H1 (cell line): ENCODE results near the gene PRR33. TPM values are rescaled to one million over a fixed set of nuclear protein-coding genes. Genes with fewer than 3 reads are reported as not detected.

Source experiments
- CTCF ChIA-PET: fragments of 300-600 bp; sonication (Branson Sonifier 250); formaldehyde crosslinking; loops from one replicate; lab custom pipeline; 2021; ENCODE audit not compliant: partially characterized antibody; lab: Charles Lee
- POLR2A ChIA-PET: fragments of 300-600 bp; sonication (Branson Sonifier 250); formaldehyde crosslinking; loops from one replicate; lab custom pipeline; 2021; ENCODE audit warnings: inconsistent platforms; ENCODE audit not compliant: partially characterized antibody; lab: Charles Lee
- DNase-seq, 2 experiments: peaks; one replicate each; pipeline versions ENCODE4 v3.0.0 to v3.0.0-alpha.2; 2010 to 2022; ENCODE audit warnings: low spot score in 2 of 2, low read depth in 1 of 2, mixed read lengths in 1 of 2
- FAIRE-seq: peaks from 2 replicates; lab custom pipeline; 2011; peaks lifted over from hg19 to GRCh38; lab: Jason Lieb, UNC
- H2AFZ ChIP-seq: 2 replicates; pipeline ENCODE4 v1.8.1; 2012; ENCODE audit warnings: low read length, inconsistent platforms
- H2AK5ac ChIP-seq: 2 replicates; pipeline ENCODE4 v1.6.1; 2013; ENCODE audit warnings: low read depth, low read length
- H2BK120ac ChIP-seq: replicated peaks from 2 replicates; pipeline ENCODE3; 2013; ENCODE audit warnings: low read depth, low read length, inconsistent platforms
- H2BK12ac ChIP-seq: 2 replicates; pipeline ENCODE4 v1.6.1; 2013; ENCODE audit warnings: low read depth, low read length
- H2BK15ac ChIP-seq: 2 replicates; pipeline ENCODE4 v1.6.1; 2013; ENCODE audit warnings: low read length
- H2BK20ac ChIP-seq: 2 replicates; pipeline ENCODE4 v1.6.1; 2013; ENCODE audit warnings: low read length
- H2BK5ac ChIP-seq: 2 replicates; pipeline ENCODE4 v1.6.1; 2013; ENCODE audit warnings: low read depth, low read length
- H3K14ac ChIP-seq: 2 replicates; pipeline ENCODE4 v1.6.1; 2013; ENCODE audit warnings: inconsistent platforms; ENCODE audit not compliant: insufficient read length
- H3K18ac ChIP-seq: 2 replicates; pipeline ENCODE4 v1.6.1; 2013; ENCODE audit warnings: low read length; ENCODE audit errors: extremely low read depth
- H3K23ac ChIP-seq: 2 replicates; pipeline ENCODE4 v1.6.1; 2013; ENCODE audit warnings: inconsistent platforms; ENCODE audit not compliant: insufficient read length
- H3K23me2 ChIP-seq: 2 replicates; pipeline ENCODE4 v1.6.1; 2013; ENCODE audit warnings: low read depth, low read length
- H3K27ac ChIP-seq: 2 replicates; pipeline ENCODE4 v1.6.1; 2011; ENCODE audit warnings: low read depth, low read length, inconsistent platforms
- H3K27me3 ChIP-seq, 4 experiments: replicated peaks in 1 of 4; 1 replicate in 1 of 4; 2 replicates in 3 of 4; pipeline versions ENCODE4 v1.6.1 to v1.8.1; 2011 to 2013; ENCODE audit warnings: low read length in 3 of 4, mild to moderate bottlenecking in 3 of 4, inconsistent platforms in 2 of 4, mixed read lengths in 2 of 4, moderate library complexity in 1 of 4; ENCODE audit not compliant: control insufficient read depth in 3 of 4, insufficient read depth in 3 of 4; ENCODE audit errors: extremely low read depth in 1 of 4
- H3K36me3 ChIP-seq, 4 experiments: 2 replicates each; pipeline versions ENCODE4 v1.6.1 to v1.8.1; 2011 to 2013; ENCODE audit warnings: mild to moderate bottlenecking in 4 of 4, low read length in 3 of 4, moderate library complexity in 2 of 4, control low read depth in 1 of 4, inconsistent platforms in 1 of 4; ENCODE audit not compliant: insufficient read depth in 4 of 4, control insufficient read depth in 2 of 4
- H3K4ac ChIP-seq: replicated peaks from 2 replicates; pipeline ENCODE3; 2013; ENCODE audit warnings: low read length, low read depth, mixed read lengths, inconsistent platforms; ENCODE audit not compliant: insufficient read length
- H3K4me1 ChIP-seq, 4 experiments: replicated peaks in 1 of 4; 1 replicate in 1 of 4; 2 replicates in 3 of 4; pipeline versions ENCODE4 v1.6.1 to v1.8.1; 2011 to 2013; ENCODE audit warnings: low read length in 3 of 4, inconsistent platforms in 2 of 4, mixed read lengths in 1 of 4; ENCODE audit not compliant: insufficient read depth in 4 of 4, control insufficient read depth in 3 of 4
- H3K4me2 ChIP-seq, 2 experiments: 2 replicates each; pipeline versions ENCODE4 v1.6.1 to v1.8.1; 2011 to 2013; ENCODE audit warnings: low read depth in 2 of 2, low read length in 2 of 2, control low read depth in 1 of 2, inconsistent platforms in 1 of 2, mild to moderate bottlenecking in 1 of 2; ENCODE audit not compliant: insufficient read depth in 1 of 2
- H3K4me3 ChIP-seq, 4 experiments: fragments of 200-600, 300-600 bp in 1 of 4; sonication (generic), shearing (Covaris generic), sonication (Bioruptor Twin) in 1 of 4; 2 replicates each; pipeline versions ENCODE4 v1.5.1 to v1.8.1; 2011 to 2016; ENCODE audit warnings: low read length in 4 of 4, low read depth in 3 of 4, control low read depth in 2 of 4, inconsistent platforms in 2 of 4, mild to moderate bottlenecking in 2 of 4, mixed read lengths in 1 of 4, moderate library complexity in 1 of 4; ENCODE audit not compliant: insufficient read depth in 2 of 4; ENCODE audit errors: extremely low read depth in 1 of 4
- H3K56ac ChIP-seq: replicated peaks from 2 replicates; pipeline ENCODE3; 2013; ENCODE audit warnings: low read depth, mild to moderate bottlenecking, mixed read lengths, low read length, inconsistent platforms; ENCODE audit not compliant: insufficient read length
- H3K79me1 ChIP-seq: 2 replicates; pipeline ENCODE4 v1.6.1; 2013; ENCODE audit warnings: low read depth, low read length, control low read depth
- H3K79me2 ChIP-seq, 2 experiments: 2 replicates each; pipeline versions ENCODE4 v1.6.1 to v1.8.1; 2012 to 2013; ENCODE audit warnings: low read length in 2 of 2, mild to moderate bottlenecking in 2 of 2, inconsistent platforms in 1 of 2; ENCODE audit not compliant: insufficient read depth in 2 of 2, control insufficient read depth in 1 of 2
- H3K9ac ChIP-seq, 4 experiments: replicated peaks in 1 of 4; 1 replicate in 1 of 4; 2 replicates in 3 of 4; pipeline versions ENCODE4 v1.6.1 to v1.8.1; 2011 to 2013; ENCODE audit warnings: low read depth in 3 of 4, low read length in 3 of 4, control low read depth in 2 of 4, mild to moderate bottlenecking in 2 of 4, moderate library complexity in 2 of 4, inconsistent platforms in 1 of 4; ENCODE audit errors: extremely low read depth in 1 of 4
- H3K9me3 ChIP-seq, 2 experiments: 2 replicates each; pipeline versions ENCODE4 v1.6.1 to v1.8.1; 2012 to 2013; ENCODE audit warnings: mild to moderate bottlenecking in 2 of 2, moderate library complexity in 2 of 2, control low read depth in 1 of 2, inconsistent platforms in 1 of 2, low read depth in 1 of 2, low read length in 1 of 2, mixed read lengths in 1 of 2; ENCODE audit not compliant: insufficient read depth in 2 of 2
- H4K20me1 ChIP-seq, 2 experiments: replicated peaks in 1 of 2; 2 replicates each; pipeline versions ENCODE3 to v1.8.1; 2011 to 2013; ENCODE audit warnings: inconsistent platforms in 2 of 2, low read length in 2 of 2, mild to moderate bottlenecking in 1 of 2; ENCODE audit not compliant: insufficient read depth in 2 of 2, control insufficient read depth in 1 of 2
- H4K5ac ChIP-seq: 2 replicates; pipeline ENCODE4 v1.6.1; 2013; ENCODE audit warnings: low read length, low read depth, mixed read lengths, inconsistent platforms; ENCODE audit not compliant: insufficient read length
- H4K8ac ChIP-seq: 2 replicates; pipeline ENCODE4 v1.8.0; 2013; ENCODE audit warnings: mild to moderate bottlenecking, moderate library complexity, low read length, inconsistent platforms; ENCODE audit not compliant: insufficient read depth; ENCODE audit errors: extremely low read depth
- H4K91ac ChIP-seq: replicated peaks from 2 replicates; pipeline ENCODE3; 2013; ENCODE audit warnings: low read length, mixed read lengths, inconsistent platforms; ENCODE audit not compliant: insufficient read length
- HDAC6 ChIP-seq: IDR thresholded peaks from one replicate; pipeline ENCODE4 v1.7.1; 2012; ENCODE audit warnings: low read depth, mild to moderate bottlenecking, inconsistent platforms, low read length, moderate library complexity
- KDM1A ChIP-seq: fragments of 200-600, 300-600 bp; sonication (generic); IDR thresholded peaks from 2 replicates; pipeline ENCODE4 v1.7.1; 2016; ENCODE audit warnings: mild to moderate bottlenecking, low read length, borderline replicate concordance
- PHF8 ChIP-seq: fragments of 200-600 bp; sonication (generic); conservative IDR thresholded peaks from 2 replicates; pipeline ENCODE4 v1.7.1; 2012; ENCODE audit warnings: low read depth, mild to moderate bottlenecking, inconsistent platforms, low read length, moderate library complexity
- POLR2A ChIP-seq, 2 experiments: IDR thresholded peaks; 1 replicate in 1 of 2; 2 replicates in 1 of 2; pipeline ENCODE4 v1.6.1; 2011; ENCODE audit warnings: low read depth in 2 of 2, low read length in 2 of 2, mild to moderate bottlenecking in 2 of 2; ENCODE audit errors: control extremely low read depth in 1 of 2
- POLR2AphosphoS5 ChIP-seq: IDR thresholded peaks from 2 replicates; pipeline ENCODE4 v1.6.1; 2011; ENCODE audit warnings: low read depth, low read length
- SIN3A ChIP-seq, 2 experiments: IDR thresholded peaks in 1 of 2; conservative IDR thresholded peaks in 1 of 2; 2 replicates each; pipeline ENCODE4 v1.6.1; 2011 to 2012; ENCODE audit warnings: low read length in 2 of 2, improper control_type of control experiment in 1 of 2, low read depth in 1 of 2, mild to moderate bottlenecking in 1 of 2
- SP2 ChIP-seq: IDR thresholded peaks from 2 replicates; pipeline ENCODE4 v1.6.1; 2012; ENCODE audit warnings: mild to moderate bottlenecking, low read length, inconsistent platforms
- TCF12 ChIP-seq: IDR thresholded peaks from 2 replicates; pipeline ENCODE4 v1.6.1; 2011; ENCODE audit warnings: low read depth, mild to moderate bottlenecking, low read length
- TEAD4 ChIP-seq: IDR thresholded peaks from 2 replicates; pipeline ENCODE4 v1.6.1; 2012; ENCODE audit warnings: low read depth, low read length, inconsistent platforms, mixed read lengths
- YY1 ChIP-seq: IDR thresholded peaks from 2 replicates; pipeline ENCODE4 v1.6.1; 2011; ENCODE audit warnings: low read depth, mild to moderate bottlenecking, low read length
- WGBS, 2 experiments: shearing (Covaris generic) in 1 of 2; methylation state at CpG; one replicate each; pipeline versions ENCODE4 v1.1.6 to v1.1.7; 2013 to 2015; ENCODE audit warnings: low lambda C conversion rate in 2 of 2, mixed read lengths in 2 of 2, inconsistent platforms in 1 of 2, low coverage in 1 of 2, missing lambda C conversion rate in 1 of 2; ENCODE audit not compliant: insufficient replicate concordance in 2 of 2, insufficient coverage in 1 of 2, insufficient read length in 1 of 2; ENCODE audit errors: extremely low coverage in 1 of 2, missing lambda C conversion rate in 1 of 2; 5-methylcytosine and 5-hydroxymethylcytosine counted together
- polyA plus RNA-seq, 7 experiments: library from polyadenylated mRNA; depleted of rRNA in 3 of 7; stranded (reverse) in 5 of 7; unstranded in 2 of 7; fragments of >200 nt in 5 of 7; fragments of 200-250 nt in 2 of 7; gene quantifications; 1 replicate in 5 of 7; 2 replicates in 1 of 7; 4 replicates in 1 of 7; pipeline versions ENCODE4 v1.2.1 to v1.2.3, GENCODE V29; 2011 to 2013; ENCODE audit warnings: missing spikeins in 2 of 7, mixed read lengths in 2 of 7
- total RNA-seq: library from RNA; stranded (reverse); fragmentation: NEBNext Ultra II Directional; extraction: Animal tissue kit (Norgen Biotek cat#: 25700); gene quantifications from 2 replicates; pipeline ENCODE4 v1.2.1, GENCODE V29; 2021
- TF ChIP-seq, protein P1 (sequence below), 3 experiments: IDR thresholded peaks; 1 replicate in 2 of 3; 2 replicates in 1 of 3; pipeline versions ENCODE4 v1.5.1 to v1.6.1; 2011; ENCODE audit warnings: low read length in 3 of 3, mild to moderate bottlenecking in 3 of 3, inconsistent platforms in 2 of 3, low read depth in 1 of 3, moderate library complexity in 1 of 3; ENCODE audit not compliant: insufficient read depth in 1 of 3; ENCODE audit errors: control extremely low read depth in 1 of 3
- TF ChIP-seq, protein P2 (sequence below): IDR thresholded peaks from 2 replicates; pipeline ENCODE4 v1.6.1; 2012; ENCODE audit warnings: inconsistent platforms

Gene PRR33
- total and polyA plus RNA-seq, 2 of the 8 experiments (the other 6 are each of a cell fraction or from before 2014, with no cell fraction given), result 0.02 TPM; not detected in 1

DNA sequence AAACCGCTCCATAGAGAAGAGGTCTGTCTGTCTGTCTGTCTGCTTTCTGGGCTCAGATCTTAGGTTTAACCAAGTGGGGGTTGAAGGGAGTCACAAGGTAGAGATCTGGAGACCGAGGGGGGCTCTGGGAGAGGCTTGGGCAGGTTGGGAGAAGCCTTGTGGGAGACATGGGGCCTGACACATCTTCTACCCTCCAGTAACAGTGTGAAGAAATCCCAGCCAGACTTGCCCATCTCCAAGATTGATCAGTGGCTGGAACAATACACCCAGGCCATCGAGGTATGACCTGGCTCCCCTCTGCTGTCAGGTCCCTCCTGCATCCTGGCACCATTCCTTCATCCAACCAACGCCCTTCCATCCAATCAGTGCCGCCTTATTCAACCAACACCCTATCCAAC lies 7.4 kb downstream of the PRR33 start:
- POLR2A ChIA-PET, result interaction anchor here (0.8 to 1.1 kb wide), 2 partner anchors 32 to 264 kb away, joined by 3 read pairs; no protein-coding TSS in a partner anchor
- Histone ChIP-seq H3K9me3 (no peaks in the 10 kb centered on the region), H2AFZ (no peak overlapping the region), H3K4me2 (no peak overlapping the region), H3K27me3 (no peaks in the 10 kb centered on the region; a peak in 1 of 7 replicates), H2BK12ac (no peak overlapping the region), H3K9ac (no peak overlapping the region), H3K18ac (no peak overlapping the region), H3K23me2 (peaks cover 16% of the 10 kb centered on the region; the same call in 1 of the 2 replicates), H3K23ac (no peak overlapping the region), H2BK120ac (no peak overlapping the region), H2BK15ac (no peak overlapping the region), H2BK5ac (no peak overlapping the region), H4K8ac (no peak overlapping the region), H4K5ac (no peak overlapping the region), H2BK20ac (no peak overlapping the region), H3K79me2 (no peaks in the 10 kb centered on the region), H3K56ac (no peak overlapping the region), H2AK5ac (no peak overlapping the region), H3K36me3 (no peaks in the 10 kb centered on the region), H3K79me1 (no peaks in the 10 kb centered on the region), H3K4me1 (peaks cover 0 to 5% (median 2%) of the 10 kb centered on the region in 4 experiments; a peak in 3 of 7 replicates), H3K4ac (no peak overlapping the region), H4K20me1 (no peaks in the 10 kb centered on the region), H3K14ac (no peak overlapping the region), H3K4me3 (no peak overlapping the region), H3K27ac (no peak overlapping the region), H4K91ac (no peak overlapping the region)
- FAIRE-seq, result no peak
- CTCF ChIA-PET, result interaction anchor here (1.0 to 4.8 kb wide), 8 partner anchors 33 to 268 kb away, joined by 3 to 170 read pairs (median 20); partner anchors contain the start of gene SYT8
- WGBS, 2 experiments, result 86% methylated on average over 5 of the region's 5 CpGs; no CpG with 5 or more reads in 1 of the 2 experiments
- DNase-seq, result no peak
- TF ChIP-seq PHF8, result no peak
- no peak for TF ChIP-seq HDAC6
- TF ChIP-seq KDM1A, result no peak
- no peak for TF ChIP-seq POLR2AphosphoS5
- no peak for TF ChIP-seq SP2
- no peak for TF ChIP-seq POLR2A (IDR thresholded peaks at IDR 0.05; ENCODE audit: control extremely low read depth in 1 of 2, low read depth in 2 of 2, low read length in 2 of 2)
- TF ChIP-seq, protein P1, sequence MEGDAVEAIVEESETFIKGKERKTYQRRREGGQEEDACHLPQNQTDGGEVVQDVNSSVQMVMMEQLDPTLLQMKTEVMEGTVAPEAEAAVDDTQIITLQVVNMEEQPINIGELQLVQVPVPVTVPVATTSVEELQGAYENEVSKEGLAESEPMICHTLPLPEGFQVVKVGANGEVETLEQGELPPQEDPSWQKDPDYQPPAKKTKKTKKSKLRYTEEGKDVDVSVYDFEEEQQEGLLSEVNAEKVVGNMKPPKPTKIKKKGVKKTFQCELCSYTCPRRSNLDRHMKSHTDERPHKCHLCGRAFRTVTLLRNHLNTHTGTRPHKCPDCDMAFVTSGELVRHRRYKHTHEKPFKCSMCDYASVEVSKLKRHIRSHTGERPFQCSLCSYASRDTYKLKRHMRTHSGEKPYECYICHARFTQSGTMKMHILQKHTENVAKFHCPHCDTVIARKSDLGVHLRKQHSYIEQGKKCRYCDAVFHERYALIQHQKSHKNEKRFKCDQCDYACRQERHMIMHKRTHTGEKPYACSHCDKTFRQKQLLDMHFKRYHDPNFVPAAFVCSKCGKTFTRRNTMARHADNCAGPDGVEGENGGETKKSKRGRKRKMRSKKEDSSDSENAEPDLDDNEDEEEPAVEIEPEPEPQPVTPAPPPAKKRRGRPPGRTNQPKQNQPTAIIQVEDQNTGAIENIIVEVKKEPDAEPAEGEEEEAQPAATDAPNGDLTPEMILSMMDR (IDR thresholded peaks at IDR 0.05; ENCODE audit: control extremely low read depth in 1 of 3, insufficient read depth in 1 of 3, low read depth in 1 of 3, low read length in 3 of 3), result no peak
- TF ChIP-seq, protein P2, sequence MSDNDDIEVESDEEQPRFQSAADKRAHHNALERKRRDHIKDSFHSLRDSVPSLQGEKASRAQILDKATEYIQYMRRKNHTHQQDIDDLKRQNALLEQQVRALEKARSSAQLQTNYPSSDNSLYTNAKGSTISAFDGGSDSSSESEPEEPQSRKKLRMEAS, result no peak
- no peak for TF ChIP-seq SIN3A (conservative IDR thresholded peaks at IDR 0.05 in 1 of 2, IDR thresholded peaks at IDR 0.05 in 1 of 2; ENCODE audit: low read depth in 1 of 2, low read length in 2 of 2)
- no peak for TF ChIP-seq YY1
- no peak for TF ChIP-seq TEAD4
- no peak for TF ChIP-seq TCF12
